ENCODE results near the gene DVL2.

GRCh38 chr17:7184091-7184488, 50.2 kb downstream of the DVL2 start:
- no peak for TF ChIP-seq EZH2 (IDR thresholded peaks at IDR 0.05; ENCODE audit: low read length, unreplicated experiment)
- no peak for TF ChIP-seq CTCF (conservative IDR thresholded peaks at IDR 0.05; ENCODE audit: low read depth, low read length)
- TF ChIP-seq EZH2phosphoT487 (IDR thresholded peaks at IDR 0.05; ENCODE audit: borderline replicate concordance, low read length): no peak

Measured in PC-3 (cell line).